ENCODE data around the gene KAT2A.

Gene KAT2A

GRCh38 chr17:42135664-42136653, 14.8 kb upstream of the KAT2A start:
- DNase-seq (ENCODE audit: low read depth in 2 of 3, low spot score in 2 of 3) = no peak

- DNase-seq (ENCODE audit: low read depth in 2 of 3, low spot score in 2 of 3) = no peak
These were observed 14.0 kb upstream of the KAT2A start for GRCh38 chr17:42135151-42135550.

GRCh38 chr17:42133461-42134041, 12.4 kb upstream of the KAT2A start:
- DNase-seq (ENCODE audit: low read depth in 2 of 3, low spot score in 2 of 3) = no peak

GRCh38 chr17:42132941-42133340, 11.8 kb upstream of the KAT2A start:
- no peak for DNase-seq (ENCODE audit: low read depth in 2 of 3, low spot score in 2 of 3)

GRCh38 chr17:42131981-42132432, 10.8 kb upstream of the KAT2A start:
- DNase-seq (ENCODE audit: low read depth in 2 of 3, low spot score in 2 of 3) = no peak

GRCh38 chr17:42131232-42131631, 10.1 kb upstream of the KAT2A start:
- DNase-seq (ENCODE audit: low read depth in 2 of 3, low spot score in 2 of 3) = no peak

- DNase-seq (ENCODE audit: low read depth in 2 of 3, low spot score in 2 of 3) = no peak
These were observed 9.3 kb upstream of the KAT2A start for GRCh38 chr17:42130310-42130936.

- no peak for DNase-seq (ENCODE audit: low read depth in 2 of 3, low spot score in 2 of 3)
These were observed 8.1 kb upstream of the KAT2A start for GRCh38 chr17:42129109-42129837.

GRCh38 chr17:42127414-42127813, 6.2 kb upstream of the KAT2A start:
- no peak for DNase-seq (ENCODE audit: low read depth in 2 of 3, low spot score in 2 of 3)

- no peak for DNase-seq (ENCODE audit: low read depth in 2 of 3, low spot score in 2 of 3)
These were observed 5.7 kb upstream of the KAT2A start for GRCh38 chr17:42126836-42127235.

GRCh38 chr17:42125565-42125964, 4.4 kb upstream of the KAT2A start:
- no peak for DNase-seq (ENCODE audit: low read depth in 2 of 3, low spot score in 2 of 3)

GRCh38 chr17:42124256-42124655, 3.1 kb upstream of the KAT2A start:
- no peak for DNase-seq (ENCODE audit: low read depth in 2 of 3, low spot score in 2 of 3)

GRCh38 chr17:42122371-42123303, 1.5 kb upstream of the KAT2A start, which contains the start of gene HSPB9:
Gene HSPB9 (plus strand): TSS chr17:42122804. CDS start chr17:42122851, 47 bp downstream.
- DNase-seq (ENCODE audit: low read depth in 2 of 3, low spot score in 2 of 3) = no peak

GRCh38 chr17:42120161-42120769, 902 bp downstream of the KAT2A start:
- no peak for DNase-seq (ENCODE audit: low read depth in 2 of 3, low spot score in 2 of 3)

- no peak for DNase-seq (ENCODE audit: low read depth in 2 of 3, low spot score in 2 of 3)
These were observed 1.9 kb downstream of the KAT2A start for GRCh38 chr17:42119301-42119700.

- DNase-seq (ENCODE audit: low read depth in 2 of 3, low spot score in 2 of 3) = no peak
These were observed 2.6 kb downstream of the KAT2A start for GRCh38 chr17:42118545-42118944.

GRCh38 chr17:42118126-42118510, 3.0 kb downstream of the KAT2A start:
- DNase-seq (ENCODE audit: low read depth in 2 of 3, low spot score in 2 of 3) = no peak

- DNase-seq (ENCODE audit: low read depth in 2 of 3, low spot score in 2 of 3) = no peak
These were observed 3.6 kb downstream of the KAT2A start for GRCh38 chr17:42117397-42118125.
